HEK293 (cell line): ENCODE results near the gene TMSB15B.

ENCODE experiments used
- CTCF ChIA-PET: fragments of 350-600 bp; formaldehyde crosslinking; extraction: SDS; loops from one replicate; lab custom pipeline; 2021; ENCODE audit warnings: antibody characterized with exemption; lab: Yijun Ruan, JAX
- POLR2A ChIA-PET: fragments of 300-600 bp; formaldehyde crosslinking; extraction: SDS; loops from one replicate; lab custom pipeline; 2020; ENCODE audit warnings: antibody characterized with exemption, inconsistent platforms; lab: Yijun Ruan, JAX
- H3K27ac ChIP-seq: fragments of 200-500 bp; sonication (Bioruptor generic); 2 replicates; pipeline ENCODE4 v1.5.1; 2014; ENCODE audit warnings: low read depth, low read length, control low read depth, inconsistent platforms; ENCODE audit errors: extremely low read depth
- H3K36me3 ChIP-seq, 2 experiments: fragments of 200-500 bp in 1 of 2; sonication (Bioruptor generic) in 1 of 2; 1 replicate in 1 of 2; 2 replicates in 1 of 2; pipeline ENCODE4 v1.5.1; 2014 to 2017; ENCODE audit warnings: inconsistent platforms in 2 of 2, low read length in 2 of 2; ENCODE audit not compliant: control insufficient read depth in 2 of 2, insufficient read depth in 1 of 2
- H3K4me1 ChIP-seq: fragments of 200-500 bp; sonication (Bioruptor generic); 2 replicates; pipeline ENCODE4 v1.5.1; 2014; ENCODE audit warnings: mild to moderate bottlenecking, low read length, inconsistent platforms; ENCODE audit not compliant: control insufficient read depth, insufficient read depth
- H3K4me3 ChIP-seq: 2 replicates; pipeline ENCODE4 v1.5.1; 2011; ENCODE audit warnings: low read depth, mild to moderate bottlenecking, control low read depth, low read length, moderate library complexity
- H3K9me3 ChIP-seq: fragments of 200-500 bp; sonication (Bioruptor generic); 2 replicates; pipeline ENCODE4 v1.5.1; 2014; ENCODE audit warnings: low read depth, low read length, inconsistent platforms; ENCODE audit not compliant: control insufficient read depth, insufficient read depth
- KLF1 ChIP-seq: fragments of 450-650 bp; formaldehyde crosslinking; IDR thresholded peaks from 2 replicates; pipeline ENCODE4 v1.5.1; 2016; ENCODE audit warnings: missing biosample characterization, missing genetic modification characterization
- KLF8 ChIP-seq: fragments of 450-650 bp; formaldehyde crosslinking; IDR thresholded peaks from 2 replicates; pipeline ENCODE4 v1.5.1; 2016; ENCODE audit warnings: missing biosample characterization, missing genetic modification characterization
- SALL2 ChIP-seq: fragments of 450-650 bp; formaldehyde crosslinking; IDR thresholded peaks from 2 replicates; pipeline ENCODE4 v1.5.0; 2017; ENCODE audit warnings: missing biosample characterization, mild to moderate bottlenecking, missing genetic modification characterization, borderline replicate concordance
- TRIM28 ChIP-seq: IDR thresholded peaks from 2 replicates; pipeline ENCODE4 v1.6.1; 2011; ENCODE audit warnings: low read length, control low read depth, borderline replicate concordance
- ZNF132 ChIP-seq: fragments of 450-650 bp; formaldehyde crosslinking; IDR thresholded peaks from 2 replicates; pipeline ENCODE4 v1.5.1; 2017; ENCODE audit warnings: missing biosample characterization, missing genetic modification characterization, borderline replicate concordance
- ZNF133 ChIP-seq: fragments of 450-650 bp; formaldehyde crosslinking; IDR thresholded peaks from 2 replicates; pipeline ENCODE4 v1.5.1; 2016; ENCODE audit warnings: missing biosample characterization, missing genetic modification characterization
- ZNF155 ChIP-seq: fragments of 450-650 bp; formaldehyde crosslinking; IDR thresholded peaks from 2 replicates; pipeline ENCODE4 v1.5.1; 2016; ENCODE audit warnings: missing biosample characterization, missing genetic modification characterization
- ZNF157 ChIP-seq: fragments of 450-650 bp; formaldehyde crosslinking; IDR thresholded peaks from 2 replicates; pipeline ENCODE4 v1.5.1; 2016; ENCODE audit warnings: missing biosample characterization, missing genetic modification characterization
- ZNF19 ChIP-seq: fragments of 450-650 bp; formaldehyde crosslinking; IDR thresholded peaks from 2 replicates; pipeline ENCODE4; 2016; ENCODE audit warnings: missing biosample characterization, missing genetic modification characterization, low read depth
- ZNF202 ChIP-seq: fragments of 450-650 bp; formaldehyde crosslinking; IDR thresholded peaks from 2 replicates; pipeline ENCODE4 v1.5.1; 2016; ENCODE audit warnings: missing biosample characterization, missing genetic modification characterization, borderline replicate concordance
- ZNF211 ChIP-seq: fragments of 450-650 bp; formaldehyde crosslinking; IDR thresholded peaks from 2 replicates; pipeline ENCODE4 v1.5.1; 2016; ENCODE audit warnings: low read depth, missing biosample characterization, missing genetic modification characterization
- ZNF214 ChIP-seq: fragments of 450-650 bp; formaldehyde crosslinking; IDR thresholded peaks from 2 replicates; pipeline ENCODE4 v1.5.1; 2017; ENCODE audit warnings: missing biosample characterization, mild to moderate bottlenecking, missing genetic modification characterization, borderline replicate concordance
- ZNF248 ChIP-seq: fragments of 450-650 bp; formaldehyde crosslinking; IDR thresholded peaks from 2 replicates; pipeline ENCODE4 v1.5.1; 2017; ENCODE audit warnings: missing biosample characterization, missing genetic modification characterization
- ZNF335 ChIP-seq: fragments of 450-650 bp; formaldehyde crosslinking; conservative IDR thresholded peaks from 2 replicates; pipeline ENCODE4 v1.5.1; 2016; ENCODE audit warnings: missing biosample characterization, missing genetic modification characterization
- ZNF341 ChIP-seq: fragments of 450-650 bp; formaldehyde crosslinking; IDR thresholded peaks from 2 replicates; pipeline ENCODE4; 2016; ENCODE audit warnings: low read depth, missing biosample characterization, missing genetic modification characterization
- ZNF37A ChIP-seq: fragments of 450-650 bp; IDR thresholded peaks from 2 replicates; pipeline ENCODE4 v1.5.1; 2018; ENCODE audit warnings: missing biosample characterization, missing genetic modification characterization
- ZNF501 ChIP-seq: fragments of 450-650 bp; formaldehyde crosslinking; IDR thresholded peaks from 2 replicates; pipeline ENCODE4 v1.5.1; 2016; ENCODE audit warnings: missing biosample characterization, missing genetic modification characterization
- ZNF560 ChIP-seq: fragments of 450-650 bp; formaldehyde crosslinking; IDR thresholded peaks from 2 replicates; pipeline ENCODE4 v1.5.1; 2017; ENCODE audit warnings: missing biosample characterization, missing genetic modification characterization, borderline replicate concordance
- ZNF571 ChIP-seq: fragments of 450-650 bp; formaldehyde crosslinking; IDR thresholded peaks from 2 replicates; pipeline ENCODE4 v1.5.0; 2017; ENCODE audit warnings: missing biosample characterization, missing genetic modification characterization
- ZNF624 ChIP-seq: fragments of 450-650 bp; formaldehyde crosslinking; IDR thresholded peaks from 2 replicates; pipeline ENCODE4 v1.5.1; 2017; ENCODE audit warnings: missing biosample characterization, missing genetic modification characterization
- ZNF777 ChIP-seq: fragments of 450-650 bp; formaldehyde crosslinking; IDR thresholded peaks from 2 replicates; pipeline ENCODE4 v1.5.1; 2017; ENCODE audit warnings: missing biosample characterization, missing genetic modification characterization, borderline replicate concordance
- ZNF791 ChIP-seq: fragments of 450-650 bp; formaldehyde crosslinking; IDR thresholded peaks from 2 replicates; pipeline ENCODE4 v1.5.1; 2016; ENCODE audit warnings: missing biosample characterization, missing genetic modification characterization
- ZNF843 ChIP-seq: fragments of 450-650 bp; formaldehyde crosslinking; IDR thresholded peaks from 2 replicates; pipeline ENCODE4 v1.5.1; 2016; ENCODE audit warnings: missing biosample characterization, missing genetic modification characterization
- TF ChIP-seq, protein P1 (sequence below): fragments of 450-650 bp; formaldehyde crosslinking; IDR thresholded peaks from 2 replicates; pipeline ENCODE4 v1.5.1; 2016; ENCODE audit warnings: missing biosample characterization, missing genetic modification characterization
- TF ChIP-seq, protein P2 (sequence below): fragments of 450-650 bp; formaldehyde crosslinking; IDR thresholded peaks from 2 replicates; pipeline ENCODE4 v1.5.1; 2016; ENCODE audit warnings: missing biosample characterization, missing genetic modification characterization, borderline replicate concordance

The TMSB15B gene

DNA sequence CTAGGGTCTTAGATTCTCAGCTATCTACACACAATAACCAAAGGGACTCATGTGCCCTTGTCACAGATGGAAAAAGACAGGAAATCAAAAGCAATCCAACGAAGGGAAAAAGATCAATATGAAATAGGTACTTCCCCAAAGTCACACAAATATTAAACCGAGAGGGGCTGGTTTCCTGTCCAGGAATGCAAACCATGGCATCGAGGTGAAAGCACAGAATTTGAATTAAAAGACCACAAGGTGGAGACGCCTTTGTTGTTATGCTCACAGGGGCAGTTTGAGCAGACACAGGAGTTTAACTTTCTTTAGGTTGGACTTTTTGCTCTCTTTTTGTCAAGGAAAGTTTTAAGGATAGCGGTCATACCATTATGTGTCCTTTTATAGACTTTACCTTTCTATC, 36.8 kb downstream of the TMSB15B start:
- Histone ChIP-seq H3K36me3 (no peaks in the 10 kb centered on the region), H3K4me3 (no peak overlapping the region), H3K9me3 (no peaks in the 10 kb centered on the region), H3K4me1 (no peaks in the 10 kb centered on the region), H3K27ac (no peak overlapping the region)
- ChIA-PET POLR2A (no interaction called here), CTCF (no interaction called here)
- TF ChIP-seq ZNF335 (no peak), ZNF157 (tag by site-specific recombination) (no peak), ZNF214 (tag by site-specific recombination) (no peak), ZNF248 (tag by site-specific recombination) (no peak), SALL2 (tag by site-specific recombination) (no peak), ZNF843 (tag by site-specific recombination) (no peak), ZNF501 (tag by site-specific recombination) (no peak), ZNF133 (tag by site-specific recombination) (no peak)

DNA sequence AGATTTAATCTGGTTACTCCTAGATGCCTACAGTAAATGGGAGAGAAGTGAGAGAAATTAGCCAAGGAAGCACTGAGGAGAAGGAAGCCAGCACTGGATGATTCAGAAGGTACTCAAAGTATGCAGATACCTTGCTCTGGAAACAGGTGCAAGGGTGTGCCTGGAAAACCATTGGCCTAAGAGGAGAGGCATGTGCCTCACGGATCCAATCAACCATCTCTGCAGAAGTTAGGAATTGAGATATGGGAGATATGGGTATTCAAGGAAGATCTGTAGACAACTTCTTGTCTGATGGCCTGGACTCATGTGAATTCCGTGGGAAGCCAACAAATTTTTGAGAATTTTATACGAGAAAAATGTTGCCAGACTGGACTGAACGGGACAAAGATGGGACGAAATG, 46.4 kb downstream of the TMSB15B start:
- no peak overlapping the region for H3K27ac ChIP-seq
- ChIA-PET CTCF (no interaction called here), POLR2A (no interaction called here)
- H3K9me3 ChIP-seq, result no peaks in the 10 kb centered on the region
- H3K4me3 ChIP-seq, result no peak overlapping the region
- H3K4me1 ChIP-seq, result no peaks in the 10 kb centered on the region
- H3K36me3 ChIP-seq, result no peaks in the 10 kb centered on the region
- TF ChIP-seq TRIM28 (no peak), ZNF248 (tag by site-specific recombination) (no peak), ZNF202 (tag by site-specific recombination) (no peak), ZNF211 (tag by site-specific recombination) (no peak), ZNF132 (no peak), SALL2 (tag by site-specific recombination) (no peak), ZNF19 (tag by site-specific recombination) (no peak), ZNF777 (tag by site-specific recombination) (no peak), ZNF791 (tag by site-specific recombination) (no peak), KLF8 (tag by site-specific recombination) (no peak), ZNF37A (tag by site-specific recombination) (no peak), ZNF341 (tag by site-specific recombination) (no peak), ZNF624 (tag by site-specific recombination) (no peak), ZNF571 (tag by site-specific recombination) (no peak), ZNF155 (tag by site-specific recombination) (no peak), KLF1 (tag by site-specific recombination) (no peak), ZNF560 (tag by site-specific recombination) (no peak)
- TF ChIP-seq, protein P1, sequence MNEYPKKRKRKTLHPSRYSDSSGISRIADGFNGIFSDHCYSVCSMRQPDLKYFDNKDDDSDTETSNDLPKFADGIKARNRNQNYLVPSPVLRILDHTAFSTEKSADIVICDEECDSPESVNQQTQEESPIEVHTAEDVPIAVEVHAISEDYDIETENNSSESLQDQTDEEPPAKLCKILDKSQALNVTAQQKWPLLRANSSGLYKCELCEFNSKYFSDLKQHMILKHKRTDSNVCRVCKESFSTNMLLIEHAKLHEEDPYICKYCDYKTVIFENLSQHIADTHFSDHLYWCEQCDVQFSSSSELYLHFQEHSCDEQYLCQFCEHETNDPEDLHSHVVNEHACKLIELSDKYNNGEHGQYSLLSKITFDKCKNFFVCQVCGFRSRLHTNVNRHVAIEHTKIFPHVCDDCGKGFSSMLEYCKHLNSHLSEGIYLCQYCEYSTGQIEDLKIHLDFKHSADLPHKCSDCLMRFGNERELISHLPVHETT (tag by site-specific recombination), result no peak
- TF ChIP-seq, protein P2, sequence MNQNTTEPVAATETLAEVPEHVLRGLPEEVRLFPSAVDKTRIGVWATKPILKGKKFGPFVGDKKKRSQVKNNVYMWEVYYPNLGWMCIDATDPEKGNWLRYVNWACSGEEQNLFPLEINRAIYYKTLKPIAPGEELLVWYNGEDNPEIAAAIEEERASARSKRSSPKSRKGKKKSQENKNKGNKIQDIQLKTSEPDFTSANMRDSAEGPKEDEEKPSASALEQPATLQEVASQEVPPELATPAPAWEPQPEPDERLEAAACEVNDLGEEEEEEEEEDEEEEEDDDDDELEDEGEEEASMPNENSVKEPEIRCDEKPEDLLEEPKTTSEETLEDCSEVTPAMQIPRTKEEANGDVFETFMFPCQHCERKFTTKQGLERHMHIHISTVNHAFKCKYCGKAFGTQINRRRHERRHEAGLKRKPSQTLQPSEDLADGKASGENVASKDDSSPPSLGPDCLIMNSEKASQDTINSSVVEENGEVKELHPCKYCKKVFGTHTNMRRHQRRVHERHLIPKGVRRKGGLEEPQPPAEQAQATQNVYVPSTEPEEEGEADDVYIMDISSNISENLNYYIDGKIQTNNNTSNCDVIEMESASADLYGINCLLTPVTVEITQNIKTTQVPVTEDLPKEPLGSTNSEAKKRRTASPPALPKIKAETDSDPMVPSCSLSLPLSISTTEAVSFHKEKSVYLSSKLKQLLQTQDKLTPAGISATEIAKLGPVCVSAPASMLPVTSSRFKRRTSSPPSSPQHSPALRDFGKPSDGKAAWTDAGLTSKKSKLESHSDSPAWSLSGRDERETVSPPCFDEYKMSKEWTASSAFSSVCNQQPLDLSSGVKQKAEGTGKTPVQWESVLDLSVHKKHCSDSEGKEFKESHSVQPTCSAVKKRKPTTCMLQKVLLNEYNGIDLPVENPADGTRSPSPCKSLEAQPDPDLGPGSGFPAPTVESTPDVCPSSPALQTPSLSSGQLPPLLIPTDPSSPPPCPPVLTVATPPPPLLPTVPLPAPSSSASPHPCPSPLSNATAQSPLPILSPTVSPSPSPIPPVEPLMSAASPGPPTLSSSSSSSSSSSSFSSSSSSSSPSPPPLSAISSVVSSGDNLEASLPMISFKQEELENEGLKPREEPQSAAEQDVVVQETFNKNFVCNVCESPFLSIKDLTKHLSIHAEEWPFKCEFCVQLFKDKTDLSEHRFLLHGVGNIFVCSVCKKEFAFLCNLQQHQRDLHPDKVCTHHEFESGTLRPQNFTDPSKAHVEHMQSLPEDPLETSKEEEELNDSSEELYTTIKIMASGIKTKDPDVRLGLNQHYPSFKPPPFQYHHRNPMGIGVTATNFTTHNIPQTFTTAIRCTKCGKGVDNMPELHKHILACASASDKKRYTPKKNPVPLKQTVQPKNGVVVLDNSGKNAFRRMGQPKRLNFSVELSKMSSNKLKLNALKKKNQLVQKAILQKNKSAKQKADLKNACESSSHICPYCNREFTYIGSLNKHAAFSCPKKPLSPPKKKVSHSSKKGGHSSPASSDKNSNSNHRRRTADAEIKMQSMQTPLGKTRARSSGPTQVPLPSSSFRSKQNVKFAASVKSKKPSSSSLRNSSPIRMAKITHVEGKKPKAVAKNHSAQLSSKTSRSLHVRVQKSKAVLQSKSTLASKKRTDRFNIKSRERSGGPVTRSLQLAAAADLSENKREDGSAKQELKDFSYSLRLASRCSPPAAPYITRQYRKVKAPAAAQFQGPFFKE (tag by site-specific recombination), result no peak
